K562 (cell line): ENCODE results near the gene TRAF3. TPM values are rescaled to one million over a fixed set of nuclear protein-coding genes. Genes with fewer than 3 reads are reported as not detected.

ENCODE experiments used
- ATAC-seq: fragments of 200-7000 bp; cut with Tn5 transposase; 3 replicates; pipeline ENCODE4 v1.9.1; 2020; ENCODE audit warnings: moderate library complexity
- BruUV-seq: library from RNA; stranded (reverse); fragments of 400-500 nt; replicated peaks from 2 replicates; lab custom pipeline; 2021; lab: Mats Ljungman, UMichigan
- CTCF ChIA-PET: fragments of 300-600 bp; formaldehyde crosslinking; extraction: SDS; loops from one replicate; lab custom pipeline; 2021; ENCODE audit warnings: low intra/inter-chr PET ratio; lab: Yijun Ruan, JAX
- POLR2A ChIA-PET: fragments of 300-600, 350-650 bp; sonication (Branson Sonifier 250); formaldehyde crosslinking; extraction: SDS; loops from one replicate; lab custom pipeline; 2021; ENCODE audit warnings: antibody characterized with exemption, inconsistent platforms; lab: Yijun Ruan, JAX
- DNase-seq, 4 experiments: peaks; one replicate each; pipeline versions ENCODE4 v3.0.0 to v3.0.0-alpha.2; 2011 to 2018; ENCODE audit warnings: low spot score in 3 of 4, mixed read lengths in 3 of 4; ENCODE audit errors: extremely low read depth in 1 of 4
- FAIRE-seq: peaks from 2 replicates; lab custom pipeline; 2011; peaks lifted over from hg19 to GRCh38; lab: Jason Lieb, UNC
- H2AFZ ChIP-seq: 2 replicates; pipeline ENCODE4 v1.6.0; 2011; ENCODE audit warnings: low read depth, low read length, control low read depth, inconsistent platforms
- H3K27ac ChIP-seq: fragments of 200-600 bp; 3 replicates; pipeline ENCODE4 v1.8.0; 2011; ENCODE audit warnings: low read depth, mild to moderate bottlenecking, control low read depth, inconsistent platforms, low read length, moderate library complexity, mixed read lengths; ENCODE audit errors: extremely low read depth
- H3K27me3 ChIP-seq, 2 experiments: fragments of 300-600 bp in 1 of 2; 2 replicates in 1 of 2; 3 replicates in 1 of 2; pipeline versions ENCODE4 v1.6.0 to v1.8.0; 2011; ENCODE audit warnings: inconsistent platforms in 2 of 2, low read length in 2 of 2, mild to moderate bottlenecking in 1 of 2, mixed read lengths in 1 of 2, moderate library complexity in 1 of 2; ENCODE audit not compliant: control insufficient read depth in 2 of 2, insufficient read depth in 2 of 2
- H3K36me3 ChIP-seq: fragments of 300-600 bp; 3 replicates; pipeline ENCODE4 v1.8.0; 2011; ENCODE audit warnings: mild to moderate bottlenecking, low read length, inconsistent platforms; ENCODE audit not compliant: control insufficient read depth, insufficient read depth
- H3K4me1 ChIP-seq, 2 experiments: fragments of 200-600 bp in 1 of 2; replicated peaks in 1 of 2; 2 replicates in 1 of 2; 3 replicates in 1 of 2; pipeline versions ENCODE4 v1.5.1 to v1.8.0; 2011; ENCODE audit warnings: inconsistent platforms in 2 of 2, low read length in 2 of 2, mild to moderate bottlenecking in 1 of 2, mixed read lengths in 1 of 2, moderate library complexity in 1 of 2; ENCODE audit not compliant: control insufficient read depth in 2 of 2, insufficient read depth in 2 of 2
- H3K4me2 ChIP-seq: 2 replicates; pipeline ENCODE4 v1.6.1; 2011; ENCODE audit warnings: low read length, control low read depth, inconsistent platforms, mixed read lengths; ENCODE audit not compliant: insufficient read depth
- H3K4me3 ChIP-seq: fragments of 200-600 bp; sonication (generic), shearing (Covaris generic); 2 replicates; pipeline ENCODE4 v1.5.1; 2016; ENCODE audit warnings: control low read depth, inconsistent platforms
- H3K79me2 ChIP-seq: fragments of 200-600 bp; 3 replicates; pipeline ENCODE4 v1.8.0; 2011; ENCODE audit warnings: low read length, inconsistent platforms; ENCODE audit not compliant: control insufficient read depth, insufficient read depth
- H3K9ac ChIP-seq, 2 experiments: 2 replicates each; pipeline versions ENCODE4 v1.6.0 to v1.6.1; 2011; ENCODE audit warnings: low read depth in 2 of 2, low read length in 2 of 2, control low read depth in 1 of 2, inconsistent platforms in 1 of 2, mild to moderate bottlenecking in 1 of 2, mixed read lengths in 1 of 2; ENCODE audit not compliant: insufficient read depth in 1 of 2
- H3K9me1 ChIP-seq: one replicate; pipeline ENCODE4 v1.6.0; 2011; ENCODE audit warnings: inconsistent platforms, mild to moderate bottlenecking, low read length, moderate library complexity; ENCODE audit not compliant: control insufficient read depth, insufficient read depth
- H3K9me3 ChIP-seq: replicated peaks from 2 replicates; pipeline ENCODE4 v1.5.1; 2011; ENCODE audit warnings: low read depth, low read length, inconsistent platforms; ENCODE audit not compliant: control insufficient read depth, insufficient read depth
- H4K20me1 ChIP-seq: replicated peaks from 2 replicates; pipeline ENCODE4 v1.6.1; 2011; ENCODE audit warnings: low read length, inconsistent platforms, mixed read lengths; ENCODE audit not compliant: control insufficient read depth, insufficient read depth
- BACH1 ChIP-seq: fragments of 200-800 bp; sonication (Bioruptor generic); IDR thresholded peaks from 2 replicates; pipeline ENCODE4 v1.6.1; 2016; ENCODE audit warnings: missing genetic modification characterization, missing compliant biosample characterization
- ZKSCAN8 ChIP-seq: fragments of 200-800 bp; sonication (Bioruptor generic); IDR thresholded peaks from 2 replicates; pipeline ENCODE4 v1.6.1; 2016; ENCODE audit warnings: missing genetic modification characterization, missing compliant biosample characterization
- ZNF717 ChIP-seq: fragments of 250-450 bp; sonication (Bioruptor Pico); IDR thresholded peaks from 2 replicates; pipeline ENCODE4 v1.5.0; 2021
- WGBS: fragments of 100-300 bp; shearing (Covaris generic); methylation state at CpG from one replicate; pipeline ENCODE4 v1.1.6; 2016; ENCODE audit warnings: low coverage, mixed read lengths; ENCODE audit not compliant: insufficient coverage; ENCODE audit errors: missing lambda C conversion rate; 5-methylcytosine and 5-hydroxymethylcytosine counted together
- in situ Hi-C: fragments of 300-500 bp; cut with MboI; formaldehyde crosslinking; loops from 4 replicates; pipeline ENCODE4 v1.15.0; 2018; ENCODE audit warnings: inconsistent platforms, mixed read lengths
- intact Hi-C: fragments of 100-400 bp; cut with micrococcal nuclease; formaldehyde crosslinking; loops from 2 replicates; pipeline ENCODE4 v1.14.2; 2022
- polyA plus RNA-seq, 8 experiments: library from polyadenylated mRNA; depleted of rRNA in 4 of 8; stranded (reverse) in 5 of 8; unstranded in 3 of 8; fragments of >200 nt; fragmentation: Nextera tagmentation in 2 of 8; fragmentation: Illumina TruSeq in 1 of 8; extraction: Ambion mirVana in 2 of 8; extraction: Trizol in 1 of 8; gene quantifications; 2 replicates each; pipeline versions ENCODE4 v1.2.1 to v1.2.3, GENCODE V29; 2011 to 2014; ENCODE audit warnings: inconsistent platforms in 1 of 8, missing spikeins in 1 of 8
- total RNA-seq, 7 experiments: library from RNA; depleted of rRNA in 6 of 7; stranded (reverse); fragments of >200 nt in 6 of 7; fragmentation: Illumina TruSeq in 2 of 7; extraction: Trizol in 2 of 7; gene quantifications; 2 replicates each; pipeline versions ENCODE4 v1.2.1 to v1.2.3, GENCODE V29; 2011 to 2021; ENCODE audit warnings: low replicate concordance in 1 of 7
- TF ChIP-seq, protein P1 (sequence below): IDR thresholded peaks from 3 replicates; pipeline ENCODE4 v1.6.1; 2011; ENCODE audit warnings: borderline replicate concordance, mild to moderate bottlenecking; ENCODE audit not compliant: insufficient read length, insufficient read depth
- TF ChIP-seq, protein P2 (sequence below): sonication (generic); formaldehyde crosslinking; IDR thresholded peaks from 2 replicates; pipeline ENCODE4 v1.8.0; 2022; ENCODE audit warnings: missing genetic modification reagents, mild to moderate bottlenecking, borderline replicate concordance
- TF ChIP-seq, protein P3 (sequence below): sonication (generic); formaldehyde crosslinking; IDR thresholded peaks from 2 replicates; pipeline ENCODE4 v1.8.1; 2023; ENCODE audit warnings: mild to moderate bottlenecking, missing genetic modification reagents

TRAF3 gene
- total and polyA plus RNA-seq, 9 of the 15 experiments (the other 6 are each of a cell fraction or from before 2014, with no cell fraction given), result 0.52 to 21.3 (median 9.9) TPM

DNA sequence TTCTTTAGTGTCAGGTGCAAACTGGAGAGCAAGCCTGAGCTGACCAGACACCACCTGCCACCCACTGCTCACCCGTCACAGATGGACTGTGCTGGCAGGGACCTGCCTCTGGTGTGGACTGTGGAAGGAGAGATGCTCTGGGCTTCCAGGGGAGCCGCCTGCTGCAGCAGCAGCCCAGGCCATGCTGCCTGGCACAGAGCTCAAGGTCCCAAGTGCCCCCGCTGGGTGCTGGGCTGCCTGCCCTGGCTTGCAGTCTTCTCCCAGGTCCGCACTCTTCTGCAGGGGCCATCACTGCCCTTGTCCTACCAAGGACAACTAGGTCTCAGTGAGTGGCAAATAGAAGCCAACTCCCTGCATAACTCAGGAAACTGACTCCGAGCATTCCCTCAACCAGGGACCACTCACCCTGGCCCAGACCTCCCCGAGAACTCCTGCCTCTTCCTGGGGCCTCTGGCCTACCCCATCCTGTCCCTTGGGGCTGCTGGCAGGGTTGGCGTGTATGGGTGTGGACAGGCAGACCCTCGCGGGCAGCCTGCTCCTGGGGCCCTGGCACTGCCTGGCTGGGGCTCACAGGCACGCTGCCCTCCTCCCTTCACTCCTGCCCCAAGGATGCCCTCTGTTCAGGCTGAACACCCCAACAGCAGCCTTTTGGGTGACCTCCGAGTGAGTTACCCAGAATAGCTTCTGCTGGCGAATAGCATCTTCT, 154.5 kb downstream of the TRAF3 start:
- Histone ChIP-seq H3K4me3 (no peak overlapping the region), H3K4me1 (peaks cover 0 to 21% of the 10 kb centered on the region in 2 experiments; a peak in 2 of 5 replicates), H3K9me3 (no peaks in the 10 kb centered on the region), H2AFZ (no peak overlapping the region), H3K36me3 (peaks cover 6% of the 10 kb centered on the region; the same call in 1 of the 3 replicates), H3K9ac (no peak overlapping the region), H3K27me3 (no peaks in the 10 kb centered on the region), H3K27ac (no peak overlapping the region), H3K9me1 (no peaks in the 10 kb centered on the region), H3K79me2 (no peaks in the 10 kb centered on the region), H4K20me1 (no peaks in the 10 kb centered on the region), H3K4me2 (no peak overlapping the region)
- ChIA-PET POLR2A (no interaction called here), CTCF (no interaction called here)
- ATAC-seq (no peak), DNase-seq (no peak), FAIRE-seq (no peak)
- TF ChIP-seq ZKSCAN8 (CRISPR knock-in tag) (no peak), ZNF717 (CRISPR knock-in tag) (no peak), BACH1 (no peak)
- TF ChIP-seq, protein P1, sequence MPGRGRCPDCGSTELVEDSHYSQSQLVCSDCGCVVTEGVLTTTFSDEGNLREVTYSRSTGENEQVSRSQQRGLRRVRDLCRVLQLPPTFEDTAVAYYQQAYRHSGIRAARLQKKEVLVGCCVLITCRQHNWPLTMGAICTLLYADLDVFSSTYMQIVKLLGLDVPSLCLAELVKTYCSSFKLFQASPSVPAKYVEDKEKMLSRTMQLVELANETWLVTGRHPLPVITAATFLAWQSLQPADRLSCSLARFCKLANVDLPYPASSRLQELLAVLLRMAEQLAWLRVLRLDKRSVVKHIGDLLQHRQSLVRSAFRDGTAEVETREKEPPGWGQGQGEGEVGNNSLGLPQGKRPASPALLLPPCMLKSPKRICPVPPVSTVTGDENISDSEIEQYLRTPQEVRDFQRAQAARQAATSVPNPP, result no peak
- TF ChIP-seq, protein P2, sequence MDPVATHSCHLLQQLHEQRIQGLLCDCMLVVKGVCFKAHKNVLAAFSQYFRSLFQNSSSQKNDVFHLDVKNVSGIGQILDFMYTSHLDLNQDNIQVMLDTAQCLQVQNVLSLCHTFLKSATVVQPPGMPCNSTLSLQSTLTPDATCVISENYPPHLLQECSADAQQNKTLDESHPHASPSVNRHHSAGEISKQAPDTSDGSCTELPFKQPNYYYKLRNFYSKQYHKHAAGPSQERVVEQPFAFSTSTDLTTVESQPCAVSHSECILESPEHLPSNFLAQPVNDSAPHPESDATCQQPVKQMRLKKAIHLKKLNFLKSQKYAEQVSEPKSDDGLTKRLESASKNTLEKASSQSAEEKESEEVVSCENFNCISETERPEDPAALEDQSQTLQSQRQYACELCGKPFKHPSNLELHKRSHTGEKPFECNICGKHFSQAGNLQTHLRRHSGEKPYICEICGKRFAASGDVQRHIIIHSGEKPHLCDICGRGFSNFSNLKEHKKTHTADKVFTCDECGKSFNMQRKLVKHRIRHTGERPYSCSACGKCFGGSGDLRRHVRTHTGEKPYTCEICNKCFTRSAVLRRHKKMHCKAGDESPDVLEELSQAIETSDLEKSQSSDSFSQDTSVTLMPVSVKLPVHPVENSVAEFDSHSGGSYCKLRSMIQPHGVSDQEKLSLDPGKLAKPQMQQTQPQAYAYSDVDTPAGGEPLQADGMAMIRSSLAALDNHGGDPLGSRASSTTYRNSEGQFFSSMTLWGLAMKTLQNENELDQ, result no peak
- TF ChIP-seq, protein P3, sequence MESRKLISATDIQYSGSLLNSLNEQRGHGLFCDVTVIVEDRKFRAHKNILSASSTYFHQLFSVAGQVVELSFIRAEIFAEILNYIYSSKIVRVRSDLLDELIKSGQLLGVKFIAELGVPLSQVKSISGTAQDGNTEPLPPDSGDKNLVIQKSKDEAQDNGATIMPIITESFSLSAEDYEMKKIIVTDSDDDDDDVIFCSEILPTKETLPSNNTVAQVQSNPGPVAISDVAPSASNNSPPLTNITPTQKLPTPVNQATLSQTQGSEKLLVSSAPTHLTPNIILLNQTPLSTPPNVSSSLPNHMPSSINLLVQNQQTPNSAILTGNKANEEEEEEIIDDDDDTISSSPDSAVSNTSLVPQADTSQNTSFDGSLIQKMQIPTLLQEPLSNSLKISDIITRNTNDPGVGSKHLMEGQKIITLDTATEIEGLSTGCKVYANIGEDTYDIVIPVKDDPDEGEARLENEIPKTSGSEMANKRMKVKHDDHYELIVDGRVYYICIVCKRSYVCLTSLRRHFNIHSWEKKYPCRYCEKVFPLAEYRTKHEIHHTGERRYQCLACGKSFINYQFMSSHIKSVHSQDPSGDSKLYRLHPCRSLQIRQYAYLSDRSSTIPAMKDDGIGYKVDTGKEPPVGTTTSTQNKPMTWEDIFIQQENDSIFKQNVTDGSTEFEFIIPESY (CRISPR knock-in tag), result no peak
- BruUV-seq, result no TSS peak
- WGBS, result 79% methylated on average over 8 of the region's 12 CpGs
- intact Hi-C loops (no loop called here), in situ Hi-C loops (no loop called here)
